Immature natural killer cell (primary cell): ENCODE data around the gene NTN5. TPM values are rescaled to one million over a fixed set of nuclear protein-coding genes. Genes with fewer than 3 reads are reported as not detected.
A peak's percentile ranks its signal among the peaks of the same experiment; 100 is the strongest.
"Not testable (repeated sequence)": the region's sequence is repeated elsewhere in the genome, so short reads cannot be mapped to it uniquely, and the experiment has no call there.

ENCODE experiments used
- DNase-seq, 3 donors: peaks; one replicate each; pipeline ENCODE4 v3.0.0; 2022; ENCODE audit warnings: mixed read lengths in 1 of 3
- H3K27ac Mint-ChIP-seq, 6 donors: one replicate each; pipeline ENCODE4 v1.8.0; 2020; ENCODE audit warnings: mixed read lengths in 6 of 6, mild to moderate bottlenecking in 5 of 6, inconsistent platforms in 4 of 6, moderate library complexity in 3 of 6
- H3K27me3 Mint-ChIP-seq, 3 donors: one replicate each; pipeline ENCODE4 v1.8.0; 2020 to 2021; ENCODE audit warnings: low read depth in 3 of 3, mild to moderate bottlenecking in 3 of 3, mixed read lengths in 3 of 3, moderate library complexity in 3 of 3, inconsistent platforms in 1 of 3
- H3K36me3 Mint-ChIP-seq, 3 donors: one replicate each; pipeline ENCODE4 v1.8.0; 2020; ENCODE audit warnings: mixed read lengths in 3 of 3, inconsistent platforms in 2 of 3, mild to moderate bottlenecking in 2 of 3
- H3K4me1 Mint-ChIP-seq, 2 donors: one replicate each; pipeline ENCODE4 v1.8.0; 2020; ENCODE audit warnings: inconsistent platforms in 2 of 2, mild to moderate bottlenecking in 2 of 2, mixed read lengths in 2 of 2, moderate library complexity in 1 of 2
- H3K4me3 Mint-ChIP-seq, 5 donors: one replicate each; pipeline ENCODE4 v1.8.0; 2020; ENCODE audit warnings: mild to moderate bottlenecking in 5 of 5, mixed read lengths in 5 of 5, inconsistent platforms in 3 of 5, moderate library complexity in 3 of 5
- H3K9me3 Mint-ChIP-seq, 6 donors: one replicate each; pipeline ENCODE4 v1.8.0; 2020; ENCODE audit warnings: mild to moderate bottlenecking in 6 of 6, mixed read lengths in 6 of 6, inconsistent platforms in 4 of 6, moderate library complexity in 3 of 6
- polyA plus RNA-seq, 3 donors: library from polyadenylated mRNA; unstranded; fragments of 300-500 nt; fragmentation: Illumina TruSeq; gene quantifications; one replicate each; pipeline ENCODE4 v1.2.3, GENCODE V29; 2021

The NTN5 gene
- polyA plus RNA-seq, 3 donors from 2014 or later = 0.46 TPM; not detected in 2

DNA sequence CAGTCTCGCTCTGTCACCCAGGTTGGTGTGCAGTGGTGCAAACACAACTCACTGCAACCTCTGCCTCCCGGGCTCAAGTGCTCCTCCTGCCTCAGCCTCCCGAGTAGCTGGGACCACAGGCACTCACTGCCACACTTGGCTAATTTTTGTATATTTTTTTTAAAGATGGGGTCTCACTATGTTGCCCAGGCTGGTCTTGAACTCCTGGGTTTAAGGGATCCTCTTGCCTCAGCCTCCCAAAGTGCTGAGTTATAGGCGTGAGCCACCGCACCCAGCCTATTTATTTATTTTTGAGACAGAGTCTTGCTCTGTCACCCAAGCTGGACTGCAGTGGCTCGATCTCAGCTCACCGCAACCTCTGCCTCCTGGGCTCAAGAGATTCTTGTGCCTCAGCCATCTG lies 13.8 kb upstream of the NTN5 start:
- not testable (repeated sequence) for H3K4me3 Mint-ChIP-seq, H3K36me3 Mint-ChIP-seq, H3K9me3 Mint-ChIP-seq, H3K27ac Mint-ChIP-seq, H3K27me3 Mint-ChIP-seq, DNase-seq, H3K4me1 Mint-ChIP-seq

DNA sequence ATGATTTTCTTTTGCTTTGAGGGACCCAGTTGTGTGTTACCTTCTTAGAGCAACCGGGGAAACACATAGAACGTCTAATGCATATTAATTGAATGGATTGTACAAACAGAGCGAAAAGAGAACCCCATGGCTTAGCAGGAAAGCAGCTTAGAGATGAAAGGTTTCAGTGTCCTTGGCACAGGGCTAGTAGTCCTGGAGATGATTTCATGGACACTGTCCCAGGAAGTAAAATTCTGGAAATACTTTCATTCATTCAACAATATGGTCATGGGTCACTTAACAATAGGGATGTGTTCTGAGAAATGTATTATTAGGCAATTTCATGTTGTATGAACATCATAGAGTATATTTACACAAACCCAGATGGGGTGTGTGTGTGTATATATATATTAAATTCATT lies 13.3 kb upstream of the NTN5 start:
- DNase-seq = no peak
- H3K27ac Mint-ChIP-seq = no peak overlapping the region
- H3K36me3 Mint-ChIP-seq = no peaks in the 10 kb centered on the region
- no peak overlapping the region for H3K4me3 Mint-ChIP-seq
- no peaks in the 10 kb centered on the region for H3K27me3 Mint-ChIP-seq
- H3K4me1 Mint-ChIP-seq = peaks cover 0 to 1% of the 10 kb centered on the region in 2 donors
- H3K9me3 Mint-ChIP-seq = no peaks in the 10 kb centered on the region

DNA sequence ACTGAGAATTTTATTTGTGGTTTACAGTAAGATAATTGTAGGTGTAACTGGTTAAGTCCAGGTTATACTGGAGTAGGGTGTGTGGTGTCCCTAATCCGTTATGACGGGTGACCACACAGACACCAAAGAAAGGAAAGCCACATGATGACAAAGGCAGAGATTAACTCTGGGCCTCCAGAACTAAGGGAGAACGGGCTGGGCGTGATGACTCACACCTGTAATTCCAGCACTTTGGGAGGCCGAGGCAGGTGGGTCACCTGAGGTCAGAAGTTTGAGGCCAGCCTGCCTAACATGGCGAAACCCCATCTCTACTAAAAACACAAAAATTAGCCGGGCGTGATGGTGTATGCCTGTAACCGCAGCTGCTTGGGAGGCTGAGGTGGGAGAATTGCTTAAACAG lies 12.8 kb upstream of the NTN5 start:
- Mint-ChIP-seq H3K4me1 (peaks cover 0 to 2% of the 10 kb centered on the region in 2 donors), H3K9me3 (no peaks in the 10 kb centered on the region), H3K27ac (no peak overlapping the region), H3K4me3 (no peak overlapping the region), H3K36me3 (no peaks in the 10 kb centered on the region), H3K27me3 (no peaks in the 10 kb centered on the region)
- no peak for DNase-seq

DNA sequence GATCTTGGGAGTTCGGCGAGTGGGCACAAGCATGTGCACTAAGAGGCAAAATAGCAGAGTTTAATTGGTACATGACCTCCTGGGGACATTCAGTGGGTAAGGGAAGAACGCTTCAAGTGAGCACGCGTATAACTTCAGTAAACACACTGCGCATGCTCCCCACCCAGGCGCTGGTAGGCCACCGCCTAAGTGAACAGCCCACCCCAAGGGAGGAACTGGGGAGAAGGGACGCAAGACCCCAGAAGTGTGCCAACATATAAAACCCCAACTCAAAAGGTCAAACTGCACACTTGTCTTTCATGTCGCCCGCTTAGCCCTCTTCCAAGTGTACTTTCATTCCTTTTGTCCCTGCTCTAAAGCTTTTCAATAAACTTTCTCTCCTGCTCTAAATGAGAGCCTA lies 10.5 kb upstream of the NTN5 start:
- Mint-ChIP-seq H3K27me3 (no peaks in the 10 kb centered on the region), H3K27ac (no peak overlapping the region), H3K4me3 (peak overlapping the region in 2 of 5 donors; percentile 13 to 18), H3K36me3 (no peaks in the 10 kb centered on the region), H3K4me1 (peaks cover 0 to 2% of the 10 kb centered on the region in 2 donors), H3K9me3 (no peaks in the 10 kb centered on the region)
- no peak for DNase-seq

DNA sequence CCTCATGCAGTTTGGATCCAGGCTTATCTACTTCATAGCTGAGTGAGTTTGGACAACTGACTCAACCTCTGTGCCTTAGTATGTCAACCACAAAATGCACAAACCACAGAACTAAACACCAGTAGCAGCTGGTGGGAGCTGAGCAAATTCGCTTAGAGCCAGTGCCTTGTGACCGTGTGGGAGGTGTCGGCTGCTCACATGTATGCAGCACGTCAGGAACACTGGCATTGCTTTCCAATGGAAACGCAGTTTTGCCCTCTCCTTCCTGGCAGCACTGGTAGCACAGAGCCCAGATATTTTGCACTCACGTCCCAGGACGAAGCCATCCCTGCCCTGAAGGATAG lies 8.3 kb upstream of the NTN5 start:
- Mint-ChIP-seq H3K36me3 (no peaks in the 10 kb centered on the region), H3K4me1 (peaks cover 0 to 2% of the 10 kb centered on the region in 2 donors), H3K9me3 (no peaks in the 10 kb centered on the region), H3K27me3 (no peaks in the 10 kb centered on the region), H3K4me3 (no peak overlapping the region), H3K27ac (no peak overlapping the region)
- DNase-seq = no peak

DNA sequence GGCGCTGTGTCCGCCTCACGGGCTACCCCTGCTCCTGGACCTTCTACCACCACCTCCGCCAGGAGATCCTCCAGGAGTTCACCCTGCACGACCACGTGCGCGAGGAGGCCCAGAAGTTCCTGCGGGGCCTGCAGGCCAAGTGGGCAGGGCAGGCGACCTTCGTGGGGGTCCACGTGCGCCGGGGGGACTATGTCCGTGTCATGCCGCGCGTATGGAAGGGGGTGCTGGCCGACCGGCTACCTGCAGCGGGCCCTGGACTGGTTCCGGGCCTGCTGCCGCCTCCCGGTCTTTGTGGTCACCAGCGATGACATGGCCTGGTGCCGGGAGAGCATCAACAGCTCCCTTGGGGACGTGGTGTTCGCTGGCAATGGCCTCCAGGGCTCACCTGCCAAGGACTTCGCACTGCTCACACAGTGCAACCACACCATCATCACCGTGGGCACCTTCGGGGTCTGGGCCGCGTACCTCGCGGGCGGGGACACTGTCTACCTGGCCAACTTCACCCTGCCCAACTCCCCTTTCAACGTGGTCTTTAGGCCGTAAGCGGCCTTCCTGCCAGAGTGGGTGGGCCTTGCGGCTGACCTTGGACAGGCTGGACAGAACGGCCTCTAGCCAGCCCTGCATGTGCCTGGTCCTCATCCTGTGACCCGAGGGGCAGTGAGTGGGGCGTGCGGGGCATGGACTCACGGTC lies 7.8 kb upstream of the NTN5 start:
- DNase-seq = no peak
- no peaks in the 10 kb centered on the region for H3K27me3 Mint-ChIP-seq
- no peaks in the 10 kb centered on the region for H3K36me3 Mint-ChIP-seq
- H3K9me3 Mint-ChIP-seq = no peaks in the 10 kb centered on the region
- no peak overlapping the region for H3K27ac Mint-ChIP-seq
- peaks cover 1 to 2% of the 10 kb centered on the region in 2 donors for H3K4me1 Mint-ChIP-seq
- H3K4me3 Mint-ChIP-seq = no peak overlapping the region

DNA sequence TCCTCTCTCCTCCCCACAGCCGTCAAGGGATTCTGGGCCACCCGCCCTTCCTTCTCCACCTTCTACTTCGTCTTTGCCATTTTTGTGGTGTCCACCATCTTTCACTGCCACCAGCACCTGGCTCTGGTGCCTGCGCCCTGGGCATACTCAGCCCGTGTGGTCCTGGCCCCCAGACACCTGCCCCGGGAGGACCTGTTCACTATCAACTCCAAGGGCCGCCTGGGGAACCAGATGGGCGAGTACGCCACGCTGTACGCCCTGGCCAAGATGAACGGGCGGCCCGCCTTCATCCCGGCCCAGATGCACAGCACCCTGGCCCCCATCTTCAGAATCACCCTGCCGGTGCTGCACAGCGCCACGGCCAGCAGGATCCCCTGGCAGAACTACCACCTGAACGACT lies 7.2 kb upstream of the NTN5 start:
- not testable (repeated sequence) for H3K9me3 Mint-ChIP-seq, DNase-seq, H3K27me3 Mint-ChIP-seq, H3K36me3 Mint-ChIP-seq, H3K4me1 Mint-ChIP-seq, H3K27ac Mint-ChIP-seq, H3K4me3 Mint-ChIP-seq

DNA sequence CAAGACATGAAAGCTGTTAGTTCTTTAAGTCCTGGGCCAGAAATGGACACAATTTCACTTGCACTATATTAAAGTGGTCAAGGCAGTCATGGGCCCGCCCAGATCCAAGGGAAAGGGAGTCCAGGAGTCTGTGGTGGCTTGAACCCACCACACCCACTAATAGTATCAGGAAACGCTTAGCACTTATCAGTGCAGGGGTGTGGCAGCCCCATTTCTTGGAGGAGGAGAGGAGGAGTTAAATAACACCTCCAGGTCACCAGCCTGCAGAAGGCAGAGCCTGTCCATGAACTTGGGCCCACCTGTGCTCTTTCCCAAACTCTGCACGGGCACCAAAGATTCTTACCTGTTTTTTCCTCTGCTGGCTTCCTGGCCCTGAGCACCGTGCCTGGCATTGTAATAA lies 5.4 kb upstream of the NTN5 start:
- Mint-ChIP-seq H3K27me3 (peaks cover 0 to 3% (median 0%) of the 10 kb centered on the region in 3 donors), H3K4me3 (no peak overlapping the region), H3K9me3 (no peaks in the 10 kb centered on the region), H3K27ac (no peak overlapping the region), H3K4me1 (peaks cover 8% of the 10 kb centered on the region in 2 donors), H3K36me3 (no peaks in the 10 kb centered on the region)
- DNase-seq = no peak

DNA sequence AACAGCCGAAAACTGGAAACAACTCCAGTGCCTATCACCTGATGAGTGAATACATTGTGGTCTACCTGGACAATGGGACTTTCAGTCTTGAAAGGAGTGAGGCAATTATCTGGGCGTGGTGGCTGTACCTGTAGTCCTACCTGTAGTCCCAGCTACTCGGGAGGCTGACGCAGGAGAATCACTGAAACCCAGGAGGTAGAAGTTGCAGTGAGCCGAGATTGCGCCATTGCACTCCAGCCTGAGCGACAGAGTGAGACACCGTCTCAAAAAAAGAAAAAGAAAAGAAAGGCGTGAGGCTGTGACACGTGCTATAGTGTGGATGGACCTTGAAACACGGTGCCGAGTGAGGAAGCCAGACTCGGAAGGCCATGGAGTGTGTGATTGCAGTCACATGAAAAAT lies 4.1 kb upstream of the NTN5 start:
- no peaks in the 10 kb centered on the region for H3K36me3 Mint-ChIP-seq
- H3K27me3 Mint-ChIP-seq = peaks cover 0 to 3% (median 3%) of the 10 kb centered on the region in 3 donors
- H3K4me1 Mint-ChIP-seq = peaks cover 8% of the 10 kb centered on the region in 2 donors
- peak overlapping the region in 2 of 6 donors; percentile 3 to 49 for H3K27ac Mint-ChIP-seq
- DNase-seq = no peak
- H3K4me3 Mint-ChIP-seq = no peak overlapping the region
- H3K9me3 Mint-ChIP-seq = no peaks in the 10 kb centered on the region

DNA sequence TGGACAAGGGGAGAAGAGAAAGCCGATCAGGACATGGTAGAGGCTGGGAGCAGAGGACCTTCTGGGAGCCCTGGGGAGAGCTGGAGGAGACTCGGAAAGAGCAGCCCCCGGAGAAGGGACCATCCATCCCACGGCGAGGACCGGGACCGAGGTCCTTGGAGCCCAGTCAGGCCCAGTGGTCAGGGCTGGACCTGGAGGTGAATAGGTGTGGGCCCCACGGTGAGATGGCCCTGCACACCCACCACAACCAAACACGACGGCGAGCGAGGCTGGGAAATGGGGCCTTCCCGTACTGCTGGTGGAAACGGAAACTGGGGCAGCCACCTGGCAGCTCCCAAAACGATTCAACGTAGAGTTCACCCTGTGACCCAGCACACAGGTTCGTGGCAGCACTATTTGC lies 3.7 kb upstream of the NTN5 start:
- H3K36me3 Mint-ChIP-seq = no peaks in the 10 kb centered on the region
- H3K4me1 Mint-ChIP-seq = peaks cover 8% of the 10 kb centered on the region in 2 donors
- no peak overlapping the region for H3K27ac Mint-ChIP-seq
- no peak overlapping the region for H3K4me3 Mint-ChIP-seq
- DNase-seq = no peak
- H3K27me3 Mint-ChIP-seq = peaks cover 0 to 3% (median 3%) of the 10 kb centered on the region in 3 donors
- no peaks in the 10 kb centered on the region for H3K9me3 Mint-ChIP-seq

DNA sequence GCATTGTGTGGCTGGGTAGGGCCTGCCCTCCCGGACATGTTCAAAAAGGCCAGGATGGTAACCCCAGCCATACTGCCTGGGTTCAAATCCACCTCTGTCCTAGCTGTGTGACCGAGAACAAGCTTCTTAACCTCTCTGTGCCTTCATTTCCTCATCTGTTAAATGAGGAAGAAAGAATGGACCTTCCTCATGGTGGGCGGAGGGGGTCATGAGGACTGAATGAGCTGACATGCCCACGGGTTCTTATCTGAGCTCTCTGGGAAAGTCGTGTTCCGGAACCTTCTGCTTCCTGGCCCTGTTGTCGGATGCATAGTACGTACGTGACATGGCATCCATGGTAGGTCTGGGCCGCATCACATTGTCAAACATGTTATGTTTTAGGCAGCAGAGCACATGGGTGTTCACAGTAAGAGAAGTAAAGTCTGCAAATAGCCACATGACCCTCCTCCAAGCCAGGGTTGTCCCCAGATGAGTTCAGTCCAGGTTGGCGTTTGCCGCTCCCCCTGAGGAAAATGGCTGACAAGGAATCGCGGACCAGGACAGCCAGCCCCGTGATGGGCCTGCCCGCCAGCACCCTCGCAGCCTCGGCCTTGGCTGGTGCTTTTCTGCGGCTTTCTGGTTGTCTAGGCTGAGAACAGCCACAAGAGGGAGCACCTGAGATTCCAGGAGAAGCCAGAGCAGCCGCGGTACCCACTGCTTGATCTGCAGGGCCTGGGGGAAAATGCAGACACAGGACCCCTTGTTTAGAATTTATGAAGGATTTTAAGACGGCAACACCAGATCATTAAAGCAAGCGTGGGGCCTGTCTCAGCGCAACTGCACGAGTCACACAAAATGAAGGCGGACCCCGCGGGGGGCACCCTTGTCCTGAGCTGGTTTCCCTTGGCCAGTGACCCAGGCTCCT lies 2.4 kb upstream of the NTN5 start:
- Mint-ChIP-seq H3K27me3 (peaks cover 0 to 3% (median 3%) of the 10 kb centered on the region in 3 donors), H3K4me3 (no peak overlapping the region), H3K4me1 (peaks cover 5 to 8% of the 10 kb centered on the region in 2 donors), H3K9me3 (no peaks in the 10 kb centered on the region), H3K36me3 (no peaks in the 10 kb centered on the region), H3K27ac (peak overlapping the region in 2 of 6 donors; percentile 18 to 67)
- peak; percentile 65 to 76 (median 66) for DNase-seq

DNA sequence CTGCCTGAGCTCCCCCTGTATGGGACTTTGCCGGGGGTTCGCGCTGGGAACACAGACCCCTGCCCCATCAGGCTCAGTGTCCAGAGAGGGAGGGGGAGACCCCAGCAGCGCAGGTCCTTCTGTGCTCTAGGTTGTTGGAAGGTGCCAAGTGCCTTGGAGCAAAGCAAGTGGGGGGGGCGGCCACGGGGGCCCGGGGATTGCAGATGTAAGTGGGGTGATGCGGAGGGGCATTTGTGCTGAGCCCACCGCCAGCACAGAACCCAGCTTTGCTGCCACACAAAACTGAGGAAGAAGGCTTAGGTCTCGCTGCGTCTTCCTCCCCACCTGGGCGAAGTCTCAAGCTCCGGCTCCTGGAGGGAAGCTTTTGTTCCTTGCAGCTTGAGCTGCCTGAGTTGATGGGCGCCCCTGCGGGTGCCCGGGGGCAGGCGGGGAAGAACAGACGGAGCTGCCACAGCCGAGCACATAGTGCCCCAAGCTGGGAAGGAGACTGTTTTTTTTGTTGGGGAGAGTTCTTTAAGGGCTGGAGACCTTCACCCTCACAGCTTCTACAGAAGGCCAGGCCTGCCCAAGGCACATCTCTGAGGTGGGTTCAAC lies 1.5 kb upstream of the NTN5 start:
- Mint-ChIP-seq H3K27ac (no peak overlapping the region), H3K4me1 (peaks cover 8 to 11% of the 10 kb centered on the region in 2 donors), H3K4me3 (no peak overlapping the region), H3K36me3 (no peaks in the 10 kb centered on the region), H3K9me3 (peaks cover 0 to 4% (median 0%) of the 10 kb centered on the region in 6 donors), H3K27me3 (peaks cover 3 to 9% (median 7%) of the 10 kb centered on the region in 3 donors)
- no peak for DNase-seq

DNA sequence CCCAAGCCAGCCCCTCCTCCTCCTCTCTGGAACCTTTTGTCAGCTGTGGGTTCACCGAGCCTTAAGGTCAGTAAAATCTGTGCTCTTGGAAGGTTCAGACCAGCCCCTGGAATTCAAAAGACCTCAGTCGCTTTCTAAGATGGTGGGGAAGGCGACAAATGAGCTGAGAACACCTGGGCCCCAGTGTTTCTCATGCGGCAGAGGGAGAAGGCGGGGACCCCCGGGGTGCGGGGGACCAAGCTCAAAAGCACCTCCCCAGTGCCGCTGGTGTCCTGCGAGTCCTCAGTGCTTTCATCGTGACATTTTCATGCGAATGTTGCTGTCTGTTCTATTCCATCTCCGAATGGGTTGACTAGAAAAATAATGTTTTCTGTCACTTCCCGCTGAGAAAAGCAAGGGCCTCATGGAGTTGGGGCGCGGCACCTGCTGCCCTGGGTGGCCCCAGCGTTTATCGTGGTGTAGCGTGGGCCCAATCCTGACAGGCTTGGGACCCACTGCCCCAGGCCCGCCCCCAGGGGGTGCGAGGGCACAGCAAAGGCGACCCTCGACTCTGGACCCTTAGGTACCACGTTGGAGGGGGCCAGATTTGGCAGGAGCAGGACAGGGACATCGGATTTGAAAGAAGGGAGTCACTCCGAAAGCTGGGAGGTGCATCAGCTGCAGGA lies 751 bp upstream of the NTN5 start:
- Mint-ChIP-seq H3K27ac (no peak overlapping the region), H3K9me3 (peaks cover 0 to 4% (median 0%) of the 10 kb centered on the region in 6 donors), H3K4me1 (peaks cover 12 to 14% of the 10 kb centered on the region in 2 donors), H3K36me3 (no peaks in the 10 kb centered on the region), H3K27me3 (peaks cover 3 to 12% (median 9%) of the 10 kb centered on the region in 3 donors), H3K4me3 (no peak overlapping the region)
- no peak for DNase-seq
